Bronchial epithelial cell (primary cell): Measurements from ENCODE around the gene RNPEPL1. TPM values are rescaled to one million over a fixed set of nuclear protein-coding genes. Genes with fewer than 3 reads are reported as not detected.
A peak's percentile ranks its signal among the peaks of the same experiment; 100 is the strongest.

Source experiments
- DNase-seq: peaks from one replicate; pipeline ENCODE4 v3.0.0-alpha.2; 2010; ENCODE audit warnings: low read depth
- FAIRE-seq: peaks from 2 replicates; lab custom pipeline; 2011; peaks lifted over from hg19 to GRCh38; lab: Jason Lieb, UNC
- H3K27me3 ChIP-seq: 2 replicates; pipeline ENCODE4 v1.5.1; 2011; ENCODE audit warnings: low read length; ENCODE audit not compliant: control insufficient read depth, insufficient read depth
- H3K36me3 ChIP-seq: 2 replicates; pipeline ENCODE4 v1.5.1; 2011; ENCODE audit warnings: low read length; ENCODE audit not compliant: control insufficient read depth, insufficient read depth
- H3K4me3 ChIP-seq: 2 replicates; pipeline ENCODE4 v1.5.1; 2011; ENCODE audit warnings: mild to moderate bottlenecking, low read depth, low read length, control low read depth
- CTCF ChIP-seq: IDR thresholded peaks from 2 replicates; pipeline ENCODE4 v1.5.1; 2011; ENCODE audit warnings: mild to moderate bottlenecking, moderate library complexity, low read length, control low read depth, inconsistent platforms; ENCODE audit not compliant: insufficient read depth, severe bottlenecking
- total RNA-seq: library from RNA; depleted of rRNA; stranded (reverse); fragments of >200 nt; gene quantifications from 2 replicates; pipeline ENCODE4 v1.2.1, GENCODE V29; 2014

The RNPEPL1 gene
- total RNA-seq, 1 donor from 2014 or later, result 10.8 TPM

GRCh38 chr2:240604291-240604938, 36.1 kb downstream of the RNPEPL1 start:
- TF ChIP-seq CTCF, result peak; percentile 44
- DNase-seq (no peak), FAIRE-seq (no peak)
- H3K36me3 ChIP-seq, result peaks cover 1% of the 10 kb centered on the region
- no peak overlapping the region for H3K4me3 ChIP-seq
- H3K27me3 ChIP-seq, result no peaks in the 10 kb centered on the region

GRCh38 chr2:240604939-240605716, 36.8 kb downstream of the RNPEPL1 start:
- Histone ChIP-seq H3K36me3 (peaks cover 1% of the 10 kb centered on the region), H3K4me3 (no peak overlapping the region), H3K27me3 (no peaks in the 10 kb centered on the region)
- no peak for TF ChIP-seq CTCF
- no peak for DNase-seq
- FAIRE-seq, result no peak

- Histone ChIP-seq H3K27me3 (no peaks in the 10 kb centered on the region), H3K36me3 (no peaks in the 10 kb centered on the region), H3K4me3 (no peak overlapping the region)
- no peak for TF ChIP-seq CTCF
- FAIRE-seq (peak; percentile 86), DNase-seq (no peak)
Measured at GRCh38 chr2:240605867-240606743, 37.8 kb downstream of the RNPEPL1 start.

GRCh38 chr2:240611601-240612210, 43.4 kb downstream of the RNPEPL1 start:
- Histone ChIP-seq H3K27me3 (no peaks in the 10 kb centered on the region), H3K36me3 (no peaks in the 10 kb centered on the region), H3K4me3 (no peak overlapping the region)
- no peak for TF ChIP-seq CTCF
- FAIRE-seq (no peak), DNase-seq (no peak)

- Histone ChIP-seq H3K36me3 (no peaks in the 10 kb centered on the region), H3K27me3 (no peaks in the 10 kb centered on the region), H3K4me3 (no peak overlapping the region)
- FAIRE-seq, result no peak
- TF ChIP-seq CTCF, result no peak
- DNase-seq, result no peak
Measured at GRCh38 chr2:240613781-240614180, 45.5 kb downstream of the RNPEPL1 start.
